Measurements from ENCODE around the gene CST6.

Gene CST6

DNA sequence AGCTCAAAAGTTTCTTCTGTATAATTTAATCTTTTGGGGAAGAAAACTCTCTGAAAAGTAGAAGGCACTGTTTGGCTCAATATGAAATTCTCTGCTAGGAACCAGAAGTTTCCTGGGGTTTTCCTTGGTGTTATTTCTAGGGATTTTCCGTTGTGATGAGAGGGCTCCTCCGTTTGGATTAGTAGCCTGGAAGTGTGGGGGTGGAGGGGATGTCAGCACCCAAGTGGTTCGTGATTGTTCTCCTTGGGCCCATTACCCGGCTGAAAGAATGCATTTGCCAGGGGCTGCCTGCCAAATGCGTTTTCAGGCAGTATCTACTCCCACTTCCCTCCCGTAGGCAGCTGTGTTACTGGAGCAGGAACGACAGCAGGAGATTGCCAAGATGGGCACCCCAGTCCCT is 44.7 kb downstream of the CST6 start:
- no peaks in the 10 kb centered on the region for H3K9me2 ChIP-seq (ENCODE audit: low read depth, low read length)
- no peaks in the 10 kb centered on the region for H3K9me3 ChIP-seq (ENCODE audit: low read length)
- TF ChIP-seq, protein P1, sequence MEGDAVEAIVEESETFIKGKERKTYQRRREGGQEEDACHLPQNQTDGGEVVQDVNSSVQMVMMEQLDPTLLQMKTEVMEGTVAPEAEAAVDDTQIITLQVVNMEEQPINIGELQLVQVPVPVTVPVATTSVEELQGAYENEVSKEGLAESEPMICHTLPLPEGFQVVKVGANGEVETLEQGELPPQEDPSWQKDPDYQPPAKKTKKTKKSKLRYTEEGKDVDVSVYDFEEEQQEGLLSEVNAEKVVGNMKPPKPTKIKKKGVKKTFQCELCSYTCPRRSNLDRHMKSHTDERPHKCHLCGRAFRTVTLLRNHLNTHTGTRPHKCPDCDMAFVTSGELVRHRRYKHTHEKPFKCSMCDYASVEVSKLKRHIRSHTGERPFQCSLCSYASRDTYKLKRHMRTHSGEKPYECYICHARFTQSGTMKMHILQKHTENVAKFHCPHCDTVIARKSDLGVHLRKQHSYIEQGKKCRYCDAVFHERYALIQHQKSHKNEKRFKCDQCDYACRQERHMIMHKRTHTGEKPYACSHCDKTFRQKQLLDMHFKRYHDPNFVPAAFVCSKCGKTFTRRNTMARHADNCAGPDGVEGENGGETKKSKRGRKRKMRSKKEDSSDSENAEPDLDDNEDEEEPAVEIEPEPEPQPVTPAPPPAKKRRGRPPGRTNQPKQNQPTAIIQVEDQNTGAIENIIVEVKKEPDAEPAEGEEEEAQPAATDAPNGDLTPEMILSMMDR (IDR thresholded peaks at IDR 0.05; ENCODE audit: low read length), result no peak
- TF ChIP-seq EZH2 (IDR thresholded peaks at IDR 0.05; ENCODE audit: borderline replicate concordance, low read length), result no peak
- no peak overlapping the region for H3K4me3 ChIP-seq (ENCODE audit: low read depth, low read length, poor library complexity, severe bottlenecking)
- no peak overlapping the region for H3K27ac ChIP-seq (ENCODE audit: low read depth, low read length, poor library complexity, severe bottlenecking)
- H3K4me1 ChIP-seq (ENCODE audit: insufficient read depth, low read length, severe bottlenecking), result peaks cover 12% of the 10 kb centered on the region
- no peak overlapping the region for H3K9ac ChIP-seq (ENCODE audit: low read length)
- H3K79me2 ChIP-seq (ENCODE audit: insufficient read depth, low read length), result peaks cover 16% of the 10 kb centered on the region
- H3F3A ChIP-seq (ENCODE audit: insufficient read depth, low read length), result no peaks in the 10 kb centered on the region
- no peak overlapping the region for H2AFZ ChIP-seq (ENCODE audit: low read length)
- H3K27me3 ChIP-seq (ENCODE audit: insufficient read depth, low read length), result no peaks in the 10 kb centered on the region
- peaks cover 77% of the 10 kb centered on the region for H3K36me3 ChIP-seq (ENCODE audit: insufficient read depth, low read length)
- H4K20me1 ChIP-seq (ENCODE audit: insufficient read depth, low read length), result no peaks in the 10 kb centered on the region
- no peak overlapping the region for H3K4me2 ChIP-seq (ENCODE audit: low read length)

DNA sequence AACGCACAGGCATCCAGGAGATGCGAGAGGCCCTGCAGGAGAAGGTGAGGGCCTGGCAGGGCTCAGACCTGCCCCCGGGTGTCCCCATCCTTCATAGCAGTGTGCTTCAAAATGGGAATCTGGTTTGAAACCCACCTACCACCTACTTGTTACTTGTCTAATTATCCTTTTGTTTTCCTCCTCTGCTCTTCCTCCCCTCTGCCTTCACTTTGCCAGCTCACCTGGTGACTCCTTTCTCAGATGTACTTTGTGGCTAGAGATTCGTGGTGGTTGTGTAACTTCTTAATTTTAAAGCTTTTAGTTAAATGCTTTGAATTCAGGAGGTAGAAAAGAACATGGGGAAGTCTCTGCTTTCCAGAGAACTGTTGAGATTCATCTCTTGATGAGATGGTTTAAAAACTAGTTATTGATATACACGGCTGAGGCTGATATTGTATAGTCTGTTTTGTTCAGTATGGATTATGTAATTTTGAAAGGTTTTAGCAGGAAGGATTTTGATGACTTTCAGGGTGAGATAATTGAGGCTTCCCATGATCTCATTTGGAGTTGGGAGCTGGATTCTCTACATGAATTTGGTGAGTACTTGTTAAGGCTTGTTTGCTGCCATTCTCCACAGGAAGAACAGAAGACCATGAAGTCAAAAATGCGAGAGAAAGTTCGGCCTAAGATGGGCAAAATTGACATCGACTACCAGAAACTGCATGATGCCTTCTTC is 48.3 kb downstream of the CST6 start:
- TF ChIP-seq, protein P1 (IDR thresholded peaks at IDR 0.05; ENCODE audit: low read length), result no peak
- TF ChIP-seq EZH2 (IDR thresholded peaks at IDR 0.05; ENCODE audit: borderline replicate concordance, low read length), result no peak
- Histone ChIP-seq H3F3A (ENCODE audit: insufficient read depth, low read length) (no peaks in the 10 kb centered on the region; the same call in 1 of the 2 replicates), H2AFZ (ENCODE audit: low read length) (no peak overlapping the region), H3K9ac (ENCODE audit: low read length) (no peak overlapping the region), H4K20me1 (ENCODE audit: insufficient read depth, low read length) (no peaks in the 10 kb centered on the region), H3K27me3 (ENCODE audit: insufficient read depth, low read length) (no peaks in the 10 kb centered on the region), H3K79me2 (ENCODE audit: insufficient read depth, low read length) (no peaks in the 10 kb centered on the region), H3K4me1 (ENCODE audit: insufficient read depth, low read length, severe bottlenecking) (no peaks in the 10 kb centered on the region), H3K4me3 (ENCODE audit: low read depth, low read length, poor library complexity, severe bottlenecking) (no peak overlapping the region), H3K9me3 (ENCODE audit: low read length) (0 out of 2 replicates have a peak, but pooled peaks cover 3% of the 10 kb centered on the region), H3K36me3 (ENCODE audit: insufficient read depth, low read length) (peaks cover 97% of the 10 kb centered on the region), H3K4me2 (ENCODE audit: low read length) (no peak overlapping the region), H3K27ac (ENCODE audit: low read depth, low read length, poor library complexity, severe bottlenecking) (no peak overlapping the region), H3K9me2 (ENCODE audit: low read depth, low read length) (no peaks in the 10 kb centered on the region)

DNA sequence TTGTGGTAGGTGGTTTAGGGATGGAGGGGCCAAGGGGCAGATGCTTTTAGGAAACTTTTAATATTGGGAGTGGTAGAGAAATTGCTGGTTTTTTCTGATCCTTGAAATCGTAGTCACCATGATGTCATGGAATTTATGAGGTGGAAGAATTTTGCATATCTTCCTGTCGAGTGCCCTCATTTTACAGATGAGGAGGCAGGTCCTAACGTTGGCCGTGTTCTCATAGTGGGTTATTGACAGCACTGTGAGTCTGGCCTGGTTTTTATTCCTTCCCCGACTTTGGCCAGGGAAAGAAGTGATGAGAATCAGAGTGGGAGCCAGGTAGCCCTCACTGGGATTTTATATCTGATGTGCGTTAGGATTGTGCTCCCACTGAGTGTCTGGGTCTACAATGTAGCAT is 49.5 kb downstream of the CST6 start:
- Histone ChIP-seq H2AFZ (ENCODE audit: low read length) (no peak overlapping the region), H3K27me3 (ENCODE audit: insufficient read depth, low read length) (no peaks in the 10 kb centered on the region), H3K4me1 (ENCODE audit: insufficient read depth, low read length, severe bottlenecking) (no peaks in the 10 kb centered on the region), H3K4me3 (ENCODE audit: low read depth, low read length, poor library complexity, severe bottlenecking) (no peak overlapping the region), H3K36me3 (ENCODE audit: insufficient read depth, low read length) (peaks cover 96% of the 10 kb centered on the region), H3K79me2 (ENCODE audit: insufficient read depth, low read length) (no peaks in the 10 kb centered on the region), H3K9me2 (ENCODE audit: low read depth, low read length) (no peaks in the 10 kb centered on the region), H4K20me1 (ENCODE audit: insufficient read depth, low read length) (no peaks in the 10 kb centered on the region), H3K9ac (ENCODE audit: low read length) (no peak overlapping the region), H3K9me3 (ENCODE audit: low read length) (0 out of 2 replicates have a peak, but pooled peaks cover 5% of the 10 kb centered on the region), H3K27ac (ENCODE audit: low read depth, low read length, poor library complexity, severe bottlenecking) (no peak overlapping the region), H3K4me2 (ENCODE audit: low read length) (no peak overlapping the region), H3F3A (ENCODE audit: insufficient read depth, low read length) (no peaks in the 10 kb centered on the region; the same call in 1 of the 2 replicates)
- TF ChIP-seq, protein P1 (IDR thresholded peaks at IDR 0.05; ENCODE audit: low read length), result no peak

All from OCI-LY1 (cell line).